HepG2 (cell line): ENCODE measurements around the gene ACKR3. TPM values are rescaled to one million over a fixed set of nuclear protein-coding genes. Genes with fewer than 3 reads are reported as not detected.

Experiments
- ATAC-seq: fragments of 200-7000 bp; cut with Tn5 transposase; 3 replicates; pipeline ENCODE4 v1.9.1; 2020; ENCODE audit warnings: mild to moderate bottlenecking, moderate library complexity
- BruUV-seq: library from RNA; stranded (reverse); fragments of 400-500 nt; replicated peaks from 2 replicates; lab custom pipeline; 2021; lab: Mats Ljungman, UMichigan
- CTCF ChIA-PET: fragments of 300-600 bp; formaldehyde crosslinking; extraction: SDS; loops from one replicate; lab custom pipeline; 2021; ENCODE audit warnings: low total read pairs, inconsistent platforms, low intra/inter-chr PET ratio; lab: Yijun Ruan, JAX
- POLR2A ChIA-PET: fragments of 350-600 bp; sonication (Branson Sonifier 250); formaldehyde crosslinking; loops from one replicate; lab custom pipeline; 2020; ENCODE audit warnings: antibody characterized with exemption, inconsistent platforms; lab: Yijun Ruan, JAX
- DNase-seq: peaks from one replicate; pipeline ENCODE4 v3.0.0-alpha.2; 2015; ENCODE audit warnings: low spot score
- FAIRE-seq: peaks from 3 replicates; lab custom pipeline; 2011; peaks lifted over from hg19 to GRCh38; lab: Jason Lieb, UNC
- H2AFZ ChIP-seq: one replicate; pipeline ENCODE4 v1.6.1; 2011; ENCODE audit warnings: low read length, inconsistent platforms
- H3K27ac ChIP-seq: fragments of 300-600 bp; 3 replicates; pipeline ENCODE4 v1.8.0; 2011; ENCODE audit warnings: mixed run types, mild to moderate bottlenecking, mixed read lengths, low read length, inconsistent platforms; ENCODE audit not compliant: insufficient read depth; ENCODE audit errors: extremely low read length
- H3K27me3 ChIP-seq, 2 experiments: fragments of 200-600 bp in 1 of 2; 2 replicates in 1 of 2; 3 replicates in 1 of 2; pipeline versions ENCODE4 v1.6.0 to v1.8.0; 2011; ENCODE audit warnings: low read length in 2 of 2, mild to moderate bottlenecking in 2 of 2, moderate library complexity in 2 of 2, inconsistent platforms in 1 of 2; ENCODE audit not compliant: insufficient read depth in 2 of 2, control insufficient read depth in 1 of 2
- H3K36me3 ChIP-seq, 2 experiments: fragments of 200-600 bp in 1 of 2; replicated peaks in 1 of 2; 2 replicates in 1 of 2; 3 replicates in 1 of 2; pipeline versions ENCODE4 v1.5.1 to v1.8.0; 2011; ENCODE audit warnings: low read length in 2 of 2, inconsistent platforms in 1 of 2; ENCODE audit not compliant: insufficient read depth in 2 of 2, control insufficient read depth in 1 of 2
- H3K4me1 ChIP-seq: 2 replicates; pipeline ENCODE4 v1.5.1; 2012; ENCODE audit warnings: low read length, inconsistent platforms; ENCODE audit not compliant: insufficient read depth
- H3K4me2 ChIP-seq: 2 replicates; pipeline ENCODE4 v1.6.0; 2011; ENCODE audit warnings: low read depth, low read length, inconsistent platforms
- H3K4me3 ChIP-seq, 3 experiments: fragments of 200-600 bp in 1 of 3; sonication (generic), shearing (Covaris generic) in 1 of 3; replicated peaks in 1 of 3; 2 replicates each; pipeline ENCODE4 v1.5.1; 2011 to 2016; ENCODE audit warnings: low read length in 3 of 3, inconsistent platforms in 2 of 3, low read depth in 2 of 3, mild to moderate bottlenecking in 2 of 3, control low read depth in 1 of 3, mixed read lengths in 1 of 3; ENCODE audit not compliant: insufficient read depth in 1 of 3
- H3K79me2 ChIP-seq: one replicate; pipeline ENCODE4 v1.6.1; 2011; ENCODE audit warnings: low read length, inconsistent platforms; ENCODE audit not compliant: insufficient read depth
- H3K9ac ChIP-seq: 2 replicates; pipeline ENCODE4 v1.6.0; 2011; ENCODE audit warnings: mild to moderate bottlenecking, low read depth, low read length, inconsistent platforms; ENCODE audit not compliant: insufficient read depth
- H3K9me3 ChIP-seq: 2 replicates; pipeline ENCODE4 v1.5.1; 2012; ENCODE audit warnings: mild to moderate bottlenecking, low read length
- H4K20me1 ChIP-seq: 2 replicates; pipeline ENCODE4 v1.6.0; 2011; ENCODE audit warnings: inconsistent platforms, mild to moderate bottlenecking, low read length, moderate library complexity; ENCODE audit not compliant: insufficient read depth
- EZH2 ChIP-seq: conservative IDR thresholded peaks from 2 replicates; pipeline ENCODE4 v1.6.1; 2012; ENCODE audit warnings: mild to moderate bottlenecking, low read depth, low read length, moderate library complexity
- KAT2B ChIP-seq: fragments of 150-350 bp; IDR thresholded peaks from 2 replicates; pipeline ENCODE4 v1.6.1; 2014; ENCODE audit warnings: low read depth, low read length, borderline replicate concordance
- LCORL ChIP-seq, 2 experiments: fragments of 450-650 bp in 1 of 2; sonication (generic) in 1 of 2; formaldehyde crosslinking in 1 of 2; IDR thresholded peaks; 2 replicates each; pipeline versions ENCODE4 v1.5.0 to v1.6.1; 2017 to 2020; ENCODE audit warnings: antibody characterized with exemption in 1 of 2, missing genetic modification reagents in 1 of 2
- PBX2 ChIP-seq: IDR thresholded peaks from 2 replicates; pipeline ENCODE4 v1.6.1; 2016; ENCODE audit warnings: control low read depth
- SP4 ChIP-seq: sonication (generic); formaldehyde crosslinking; IDR thresholded peaks from 2 replicates; pipeline ENCODE4 v1.8.1; 2023; ENCODE audit warnings: mild to moderate bottlenecking, missing genetic modification reagents
- UBTF ChIP-seq: sonication (generic); formaldehyde crosslinking; IDR thresholded peaks from 2 replicates; pipeline ENCODE4 v1.4.0; 2020; ENCODE audit warnings: mild to moderate bottlenecking, missing genetic modification reagents
- ZBTB8A ChIP-seq: sonication (generic); formaldehyde crosslinking; IDR thresholded peaks from 2 replicates; pipeline ENCODE4 v1.4.0; 2020; ENCODE audit warnings: mild to moderate bottlenecking, low read depth, missing genetic modification reagents, borderline replicate concordance
- ZNF574 ChIP-seq: sonication (generic); formaldehyde crosslinking; IDR thresholded peaks from 2 replicates; pipeline ENCODE4 v1.4.0; 2020; ENCODE audit warnings: missing genetic modification reagents
- ZNF644 ChIP-seq: IDR thresholded peaks from 2 replicates; pipeline ENCODE4 v1.6.1; 2016; ENCODE audit warnings: low read depth
- WGBS: methylation state at CpG from one replicate; pipeline ENCODE4 v1.1.6; 2017; ENCODE audit warnings: low lambda C conversion rate; 5-methylcytosine and 5-hydroxymethylcytosine counted together
- in situ Hi-C: cut with HindIII; loops from 2 replicates; pipeline ENCODE4 v1.10.0; 2017; ENCODE audit warnings: low pct_unique_long_range_greater_than_20kb; ENCODE audit not compliant: extremely low pct_ligation_motif_present
- intact Hi-C: fragments of 100-400 bp; cut with micrococcal nuclease; formaldehyde crosslinking; loops from one replicate; pipeline ENCODE4 v1.10.0; 2022; ENCODE audit not compliant: unreplicated experiment
- polyA plus RNA-seq, 8 experiments: library from polyadenylated mRNA; depleted of rRNA in 3 of 8; stranded (reverse) in 7 of 8; unstranded in 1 of 8; fragments of >200 nt; fragmentation: Illumina TruSeq in 4 of 8; extraction: Trizol in 4 of 8; gene quantifications; 2 replicates each; pipeline versions ENCODE4 v1.2.1 to v1.2.3, GENCODE V29; 2011 to 2016; ENCODE audit warnings: low read depth in 4 of 8, missing spikeins in 1 of 8, mixed read lengths in 1 of 8; ENCODE audit not compliant: insufficient read depth in 1 of 8
- total RNA-seq, 5 experiments: library from RNA; depleted of rRNA; stranded (reverse); fragments of >200 nt; fragmentation: Illumina TruSeq; extraction: Trizol; gene quantifications; 2 replicates each; pipeline ENCODE4 v1.2.3, GENCODE V29; 2016; ENCODE audit warnings: low read depth in 1 of 5
- TF ChIP-seq, protein P1 (sequence below): sonication (generic); formaldehyde crosslinking; IDR thresholded peaks from 2 replicates; pipeline ENCODE4 v1.5.1; 2020; ENCODE audit warnings: mild to moderate bottlenecking, moderate library complexity, missing genetic modification reagents
- TF ChIP-seq, protein P2 (sequence below): IDR thresholded peaks from 2 replicates; pipeline ENCODE4 v1.6.1; 2016; ENCODE audit warnings: low read depth, control low read depth

The ACKR3 gene
- total and polyA plus RNA-seq, 2 of the 13 experiments (the other 11 are each of a cell fraction or from before 2014, with no cell fraction given), result not detected

GRCh38 chr2:236607471-236608187 lies 38.0 kb downstream of the ACKR3 start:
- no TSS peak for BruUV-seq
- no peak overlapping the region for H3K4me3 ChIP-seq
- no peaks in the 10 kb centered on the region for H3K36me3 ChIP-seq
- ATAC-seq (peak; percentile 61), FAIRE-seq (no peak), DNase-seq (no peak)
- in situ Hi-C loops, result no loop called here
- no peak overlapping the region for H3K9ac ChIP-seq
- H3K9me3 ChIP-seq, result no peaks in the 10 kb centered on the region
- H4K20me1 ChIP-seq, result no peaks in the 10 kb centered on the region
- TF ChIP-seq SP4, result no peak
- no peak for TF ChIP-seq ZBTB8A
- no peak for TF ChIP-seq UBTF (CRISPR knock-in tag)
- TF ChIP-seq KAT2B, result no peak
- no peak for TF ChIP-seq ZNF644
- no peak for TF ChIP-seq PBX2 (CRISPR knock-in tag)
- TF ChIP-seq EZH2, result no peak
- no peak for TF ChIP-seq LCORL (IDR thresholded peaks at IDR 0.05)
- TF ChIP-seq LCORL (CRISPR knock-in tag; IDR thresholded peaks at IDR 0.05), result no peak
- TF ChIP-seq, protein P1, sequence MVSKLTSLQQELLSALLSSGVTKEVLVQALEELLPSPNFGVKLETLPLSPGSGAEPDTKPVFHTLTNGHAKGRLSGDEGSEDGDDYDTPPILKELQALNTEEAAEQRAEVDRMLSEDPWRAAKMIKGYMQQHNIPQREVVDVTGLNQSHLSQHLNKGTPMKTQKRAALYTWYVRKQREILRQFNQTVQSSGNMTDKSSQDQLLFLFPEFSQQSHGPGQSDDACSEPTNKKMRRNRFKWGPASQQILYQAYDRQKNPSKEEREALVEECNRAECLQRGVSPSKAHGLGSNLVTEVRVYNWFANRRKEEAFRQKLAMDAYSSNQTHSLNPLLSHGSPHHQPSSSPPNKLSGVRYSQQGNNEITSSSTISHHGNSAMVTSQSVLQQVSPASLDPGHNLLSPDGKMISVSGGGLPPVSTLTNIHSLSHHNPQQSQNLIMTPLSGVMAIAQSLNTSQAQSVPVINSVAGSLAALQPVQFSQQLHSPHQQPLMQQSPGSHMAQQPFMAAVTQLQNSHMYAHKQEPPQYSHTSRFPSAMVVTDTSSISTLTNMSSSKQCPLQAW, result no peak
- TF ChIP-seq, protein P2, sequence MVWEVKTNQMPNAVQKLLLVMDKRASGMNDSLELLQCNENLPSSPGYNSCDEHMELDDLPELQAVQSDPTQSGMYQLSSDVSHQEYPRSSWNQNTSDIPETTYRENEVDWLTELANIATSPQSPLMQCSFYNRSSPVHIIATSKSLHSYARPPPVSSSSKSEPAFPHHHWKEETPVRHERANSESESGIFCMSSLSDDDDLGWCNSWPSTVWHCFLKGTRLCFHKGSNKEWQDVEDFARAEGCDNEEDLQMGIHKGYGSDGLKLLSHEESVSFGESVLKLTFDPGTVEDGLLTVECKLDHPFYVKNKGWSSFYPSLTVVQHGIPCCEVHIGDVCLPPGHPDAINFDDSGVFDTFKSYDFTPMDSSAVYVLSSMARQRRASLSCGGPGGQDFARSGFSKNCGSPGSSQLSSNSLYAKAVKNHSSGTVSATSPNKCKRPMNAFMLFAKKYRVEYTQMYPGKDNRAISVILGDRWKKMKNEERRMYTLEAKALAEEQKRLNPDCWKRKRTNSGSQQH, result no peak
- TF ChIP-seq ZNF574 (CRISPR knock-in tag), result no peak
- WGBS, result 14% methylated on average over 9 of the region's 9 CpGs
- H3K27ac ChIP-seq, result no peak overlapping the region
- H3K4me1 ChIP-seq, result no peaks in the 10 kb centered on the region
- CTCF ChIA-PET, result no interaction called here
- POLR2A ChIA-PET, result no interaction called here
- peaks cover 2 to 13% of the 10 kb centered on the region in 2 experiments; a peak in 3 of 5 replicates for H3K27me3 ChIP-seq
- no peak overlapping the region for H2AFZ ChIP-seq
- H3K4me2 ChIP-seq, result no peak overlapping the region
- H3K79me2 ChIP-seq, result no peaks in the 10 kb centered on the region
- intact Hi-C loops, result no loop called here
